HUES48 (cell line): ENCODE data around the gene RPS6KB2.

ENCODE experiments used
- H3K27ac ChIP-seq: one replicate; pipeline ENCODE4 v1.7.0; 2013; ENCODE audit warnings: low read depth, low read length, inconsistent platforms
- H3K27me3 ChIP-seq: 2 replicates; pipeline ENCODE4 v1.6.1; 2013; ENCODE audit warnings: mild to moderate bottlenecking, low read length; ENCODE audit not compliant: control insufficient read depth, insufficient read depth
- H3K36me3 ChIP-seq: 2 replicates; pipeline ENCODE4 v1.6.1; 2013; ENCODE audit warnings: low read length; ENCODE audit not compliant: control insufficient read depth, insufficient read depth
- H3K4me1 ChIP-seq: 2 replicates; pipeline ENCODE4 v1.6.1; 2013; ENCODE audit warnings: mild to moderate bottlenecking, low read length; ENCODE audit not compliant: control insufficient read depth, insufficient read depth
- H3K4me3 ChIP-seq: 2 replicates; pipeline ENCODE4 v1.5.1; 2013; ENCODE audit warnings: mild to moderate bottlenecking, low read depth, low read length
- H3K9ac ChIP-seq: 2 replicates; pipeline ENCODE4 v1.6.1; 2013; ENCODE audit warnings: mild to moderate bottlenecking, low read depth, low read length, moderate library complexity
- H3K9me3 ChIP-seq: 2 replicates; pipeline ENCODE4 v1.6.1; 2013; ENCODE audit warnings: low read length; ENCODE audit not compliant: control insufficient read depth, insufficient read depth

The RPS6KB2 gene

GRCh38 chr11:67390947-67391303 lies 37.4 kb upstream of the RPS6KB2 start:
- Histone ChIP-seq H3K27ac (peak overlapping the region; percentile 68), H3K9ac (peak overlapping the region; percentile 86), H3K36me3 (peaks cover 20% of the 10 kb centered on the region), H3K4me1 (peaks cover 16% of the 10 kb centered on the region), H3K4me3 (peak overlapping the region; percentile 88), H3K9me3 (no peaks in the 10 kb centered on the region), H3K27me3 (no peaks in the 10 kb centered on the region)

- Histone ChIP-seq H3K36me3 (peaks cover 24% of the 10 kb centered on the region), H3K4me1 (peaks cover 16% of the 10 kb centered on the region), H3K27me3 (no peaks in the 10 kb centered on the region), H3K9ac (peak within 1 kb of the TSS; percentile 86), H3K9me3 (no peaks in the 10 kb centered on the region), H3K27ac (peak within 1 kb of the TSS; percentile 68), H3K4me3 (peak within 1 kb of the TSS; percentile 88)
Observed at GRCh38 chr11:67391304-67392182, 36.8 kb upstream of the RPS6KB2 start, which contains the start of gene RAD9A. Gene RAD9A (plus strand): TSS chr11:67391986. CDS start chr11:67392045, 59 bp downstream.

GRCh38 chr11:67392183-67392715 lies 36.0 kb upstream of the RPS6KB2 start:
- Histone ChIP-seq H3K9me3 (no peaks in the 10 kb centered on the region), H3K27ac (no peak overlapping the region), H3K4me1 (peaks cover 10% of the 10 kb centered on the region), H3K4me3 (peak overlapping the region; percentile 88), H3K9ac (peak overlapping the region; percentile 66; the same call in 1 of the 2 replicates), H3K27me3 (no peaks in the 10 kb centered on the region), H3K36me3 (peaks cover 25% of the 10 kb centered on the region)

- Histone ChIP-seq H3K27me3 (no peaks in the 10 kb centered on the region), H3K4me3 (no peak overlapping the region), H3K9me3 (no peaks in the 10 kb centered on the region), H3K36me3 (peaks cover 37% of the 10 kb centered on the region), H3K27ac (no peak overlapping the region), H3K4me1 (peaks cover 6% of the 10 kb centered on the region; the same call in 1 of the 2 replicates), H3K9ac (no peak overlapping the region)
Observed at GRCh38 chr11:67393437-67393836, 34.9 kb upstream of the RPS6KB2 start.

GRCh38 chr11:67393990-67394389 lies 34.3 kb upstream of the RPS6KB2 start:
- Histone ChIP-seq H3K27ac (no peak overlapping the region), H3K9me3 (no peaks in the 10 kb centered on the region), H3K36me3 (peaks cover 43% of the 10 kb centered on the region), H3K4me3 (no peak overlapping the region), H3K4me1 (peaks cover 6% of the 10 kb centered on the region; the same call in 1 of the 2 replicates), H3K27me3 (no peaks in the 10 kb centered on the region), H3K9ac (no peak overlapping the region)

- H3K27me3 ChIP-seq, result no peaks in the 10 kb centered on the region
- H3K36me3 ChIP-seq, result peaks cover 56% of the 10 kb centered on the region
- peaks cover 9% of the 10 kb centered on the region; the same call in 1 of the 2 replicates for H3K4me1 ChIP-seq
- no peaks in the 10 kb centered on the region for H3K9me3 ChIP-seq
- H3K27ac ChIP-seq, result no peak overlapping the region
- H3K9ac ChIP-seq, result no peak overlapping the region
- H3K4me3 ChIP-seq, result no peak overlapping the region
Observed at GRCh38 chr11:67395555-67396258, 32.6 kb upstream of the RPS6KB2 start.

GRCh38 chr11:67396259-67396581 lies 32.1 kb upstream of the RPS6KB2 start:
- Histone ChIP-seq H3K4me1 (peaks cover 11% of the 10 kb centered on the region; the same call in 1 of the 2 replicates), H3K9me3 (no peaks in the 10 kb centered on the region), H3K27ac (no peak overlapping the region), H3K4me3 (no peak overlapping the region), H3K27me3 (no peaks in the 10 kb centered on the region), H3K36me3 (peaks cover 56% of the 10 kb centered on the region), H3K9ac (no peak overlapping the region)

- H3K4me3 ChIP-seq, result no peak overlapping the region
- no peak overlapping the region for H3K9ac ChIP-seq
- H3K9me3 ChIP-seq, result no peaks in the 10 kb centered on the region
- H3K27ac ChIP-seq, result peak overlapping the region; percentile 33
- no peaks in the 10 kb centered on the region for H3K27me3 ChIP-seq
- peaks cover 56% of the 10 kb centered on the region for H3K36me3 ChIP-seq
- H3K4me1 ChIP-seq, result peaks cover 11% of the 10 kb centered on the region; the same call in 1 of the 2 replicates
Observed at GRCh38 chr11:67396587-67397389, 31.5 kb upstream of the RPS6KB2 start.

GRCh38 chr11:67397536-67397935 lies 30.8 kb upstream of the RPS6KB2 start:
- Histone ChIP-seq H3K9me3 (no peaks in the 10 kb centered on the region), H3K4me1 (peaks cover 10% of the 10 kb centered on the region), H3K27me3 (no peaks in the 10 kb centered on the region), H3K9ac (no peak overlapping the region), H3K27ac (peak overlapping the region; percentile 10), H3K36me3 (peaks cover 56% of the 10 kb centered on the region), H3K4me3 (no peak overlapping the region)

GRCh38 chr11:67397986-67398660 lies 30.2 kb upstream of the RPS6KB2 start:
- H3K36me3 ChIP-seq, result peaks cover 56% of the 10 kb centered on the region
- H3K9ac ChIP-seq, result no peak overlapping the region
- H3K27me3 ChIP-seq, result no peaks in the 10 kb centered on the region
- no peak overlapping the region for H3K27ac ChIP-seq
- no peak overlapping the region for H3K4me3 ChIP-seq
- H3K9me3 ChIP-seq, result no peaks in the 10 kb centered on the region
- peaks cover 9% of the 10 kb centered on the region; the same call in 1 of the 2 replicates for H3K4me1 ChIP-seq
